Neural cell (in vitro differentiated cells): ENCODE data around the gene UGGT1. TPM values are rescaled to one million over a fixed set of nuclear protein-coding genes. Genes with fewer than 3 reads are reported as not detected.

Experiments
- H2AFZ ChIP-seq: fragments of 200-600, 300-800 bp; sonication (generic), shearing (Covaris generic); 2 replicates; pipeline ENCODE4 v1.6.0; 2014; ENCODE audit warnings: low read depth, mild to moderate bottlenecking, antibody characterized with exemption, low read length, moderate library complexity
- H3F3A ChIP-seq: fragments of 200-600 bp; shearing (Covaris generic); 2 replicates; pipeline ENCODE4 v1.6.1; 2016; ENCODE audit warnings: mild to moderate bottlenecking, moderate library complexity, mixed read lengths, antibody characterized with exemption, low read length; ENCODE audit not compliant: insufficient read depth, poor library complexity, severe bottlenecking
- H3K27ac ChIP-seq: fragments of 200-600, 300-800 bp; sonication (generic), shearing (Covaris generic); 2 replicates; pipeline ENCODE4 v1.5.1; 2014; ENCODE audit warnings: mild to moderate bottlenecking, low read length, moderate library complexity
- H3K27me3 ChIP-seq: fragments of 300-800, 200-600 bp; sonication (generic), shearing (Covaris generic); 2 replicates; pipeline ENCODE4 v1.6.0; 2014; ENCODE audit warnings: mild to moderate bottlenecking, low read depth, low read length, moderate library complexity; ENCODE audit not compliant: insufficient read depth
- H3K36me3 ChIP-seq: fragments of 300-800, 200-600 bp; sonication (generic), shearing (Covaris generic); 2 replicates; pipeline ENCODE4 v1.5.1; 2014; ENCODE audit warnings: mild to moderate bottlenecking, antibody characterized with exemption, low read length, moderate library complexity; ENCODE audit not compliant: insufficient read depth
- H3K4me2 ChIP-seq: fragments of 300-800, 200-600 bp; sonication (generic), shearing (Covaris generic); 2 replicates; pipeline ENCODE4 v1.6.0; 2014; ENCODE audit warnings: mild to moderate bottlenecking, low read length
- H3K4me3 ChIP-seq: fragments of 300-800, 200-600 bp; sonication (generic), shearing (Covaris generic); 2 replicates; pipeline ENCODE4 v1.5.1; 2014; ENCODE audit warnings: mild to moderate bottlenecking, low read length, moderate library complexity
- H3K79me2 ChIP-seq: fragments of 200-600 bp; shearing (Covaris generic); replicated peaks from 2 replicates; pipeline ENCODE4 v1.6.0; 2014; ENCODE audit warnings: mild to moderate bottlenecking, low read length, moderate library complexity; ENCODE audit not compliant: insufficient read depth
- H3K9ac ChIP-seq: fragments of 300-800, 200-600 bp; sonication (generic), shearing (Covaris generic); 2 replicates; pipeline ENCODE4 v1.6.1; 2016; ENCODE audit warnings: mild to moderate bottlenecking, low read length, mixed read lengths
- H3K9me2 ChIP-seq: fragments of 200-600 bp; shearing (Covaris generic); 2 replicates; pipeline ENCODE4 v1.6.1; 2016; ENCODE audit warnings: mild to moderate bottlenecking, low read length, mixed read lengths; ENCODE audit not compliant: insufficient read depth
- H3K9me3 ChIP-seq: fragments of 200-600, 300-800 bp; sonication (generic), shearing (Covaris generic); 2 replicates; pipeline ENCODE4 v1.6.1; 2016; ENCODE audit warnings: mild to moderate bottlenecking, mixed run types, low read length, moderate library complexity, mixed read lengths
- H4K20me1 ChIP-seq: fragments of 200-600 bp; shearing (Covaris generic); 2 replicates; pipeline ENCODE4 v1.6.1; 2016; ENCODE audit warnings: mild to moderate bottlenecking, mixed run types; ENCODE audit not compliant: insufficient read depth
- CTCF ChIP-seq: fragments of 450-650 bp; IDR thresholded peaks from 2 replicates; pipeline ENCODE4 v1.5.1; 2014; ENCODE audit warnings: antibody characterized with exemption, mild to moderate bottlenecking, moderate library complexity; ENCODE audit not compliant: poor library complexity, severe bottlenecking
- EP300 ChIP-seq: fragments of 450-650 bp; conservative IDR thresholded peaks from 2 replicates; pipeline ENCODE4 v1.6.1; 2014; ENCODE audit warnings: antibody characterized with exemption, mild to moderate bottlenecking, moderate library complexity; ENCODE audit not compliant: poor library complexity, severe bottlenecking
- EZH2 ChIP-seq: fragments of 200-600, 300-800 bp; shearing (Covaris generic), sonication (generic); IDR thresholded peaks from 2 replicates; pipeline ENCODE4 v1.6.1; 2014; ENCODE audit warnings: antibody characterized with exemption, low read length, borderline replicate concordance, mild to moderate bottlenecking; ENCODE audit not compliant: insufficient read depth, poor library complexity, severe bottlenecking
- MXI1 ChIP-seq: fragments of 450-650 bp; conservative IDR thresholded peaks from 2 replicates; pipeline ENCODE4 v1.6.1; 2014; ENCODE audit warnings: antibody characterized with exemption, mild to moderate bottlenecking; ENCODE audit not compliant: poor library complexity, severe bottlenecking
- POLR2AphosphoS5 ChIP-seq: IDR thresholded peaks from 2 replicates; pipeline ENCODE4 v1.6.1; 2012
- RAD21 ChIP-seq: fragments of 450-650 bp; conservative IDR thresholded peaks from 2 replicates; pipeline ENCODE4 v1.6.1; 2014; ENCODE audit warnings: antibody characterized with exemption, mild to moderate bottlenecking, moderate library complexity
- REST ChIP-seq: IDR thresholded peaks from 2 replicates; pipeline ENCODE4 v1.6.1; 2012; ENCODE audit warnings: borderline replicate concordance
- SMC3 ChIP-seq: fragments of 450-650 bp; conservative IDR thresholded peaks from 2 replicates; pipeline ENCODE4 v1.6.1; 2014; ENCODE audit warnings: antibody characterized with exemption, mild to moderate bottlenecking, moderate library complexity; ENCODE audit not compliant: poor library complexity
- TAF1 ChIP-seq: IDR thresholded peaks from 2 replicates; pipeline ENCODE4 v1.6.1; 2012; ENCODE audit warnings: low read depth
- polyA plus RNA-seq: library from polyadenylated mRNA; depleted of rRNA; stranded (reverse); fragments of >200 nt; gene quantifications from 2 replicates; pipeline ENCODE4 v1.2.3, GENCODE V29; 2014

UGGT1 gene
- polyA plus RNA-seq, 1 donor from 2014 or later: 26.3 TPM

- Histone ChIP-seq H3K9me3 (no peaks in the 10 kb centered on the region), H4K20me1 (no peaks in the 10 kb centered on the region), H3K4me3 (no peak overlapping the region), H3K9me2 (no peaks in the 10 kb centered on the region), H2AFZ (no peak overlapping the region), H3K9ac (no peak overlapping the region), H3K27ac (no peak overlapping the region), H3K36me3 (peaks cover 23% of the 10 kb centered on the region), H3K79me2 (no peaks in the 10 kb centered on the region), H3K27me3 (no peaks in the 10 kb centered on the region), H3F3A (no peaks in the 10 kb centered on the region), H3K4me2 (no peak overlapping the region)
- TF ChIP-seq SMC3 (no peak), RAD21 (no peak), REST (no peak), TAF1 (no peak), EZH2 (no peak), POLR2AphosphoS5 (no peak), MXI1 (no peak), CTCF (no peak), EP300 (no peak)
These were observed 73.3 kb downstream of the UGGT1 start for GRCh38 chr2:128164311-128164710.

- TF ChIP-seq EZH2: no peak
- no peak overlapping the region for H3K9ac ChIP-seq
- no peaks in the 10 kb centered on the region for H3K9me2 ChIP-seq
- H3K27me3 ChIP-seq: no peaks in the 10 kb centered on the region
- no peaks in the 10 kb centered on the region for H4K20me1 ChIP-seq
- no peak overlapping the region for H2AFZ ChIP-seq
- H3K79me2 ChIP-seq: no peaks in the 10 kb centered on the region
- no peak overlapping the region for H3K27ac ChIP-seq
- no peak overlapping the region for H3K4me3 ChIP-seq
- no peak overlapping the region for H3K4me2 ChIP-seq
- H3F3A ChIP-seq: no peaks in the 10 kb centered on the region
- no peaks in the 10 kb centered on the region for H3K9me3 ChIP-seq
- peaks cover 13% of the 10 kb centered on the region for H3K36me3 ChIP-seq
These were observed 75.8 kb downstream of the UGGT1 start for GRCh38 chr2:128166746-128167353.

GRCh38 chr2:128169094-128169493 lies 78.1 kb downstream of the UGGT1 start:
- Histone ChIP-seq H3K79me2 (no peaks in the 10 kb centered on the region), H3K27ac (no peak overlapping the region), H3K4me2 (no peak overlapping the region), H2AFZ (no peak overlapping the region), H3K27me3 (no peaks in the 10 kb centered on the region), H3K9ac (no peak overlapping the region), H3K4me3 (no peak overlapping the region), H3K9me2 (no peaks in the 10 kb centered on the region), H3K9me3 (no peaks in the 10 kb centered on the region), H3F3A (no peaks in the 10 kb centered on the region), H3K36me3 (peaks cover 17% of the 10 kb centered on the region), H4K20me1 (no peaks in the 10 kb centered on the region)
- TF ChIP-seq SMC3 (no peak), MXI1 (no peak), TAF1 (no peak), CTCF (no peak), EP300 (no peak), RAD21 (no peak), EZH2 (no peak), REST (no peak), POLR2AphosphoS5 (no peak)
